Occipital lobe (tissue), 2 donors: ENCODE measurements around the gene TPPP2. TPM values are rescaled to one million over a fixed set of nuclear protein-coding genes. Genes with fewer than 3 reads are reported as not detected.
A peak's percentile ranks its signal among the peaks of the same experiment; 100 is the strongest.
"Not testable (repeated sequence)": the region's sequence is repeated elsewhere in the genome, so short reads cannot be mapped to it uniquely, and the experiment has no call there.

Experiments
- DNase-seq: peaks from one replicate; lab custom pipeline; 2025; lab: John Stamatoyannopoulos, UW
- total RNA-seq: library from RNA; depleted of rRNA; stranded (reverse); fragments of >200 nt; gene quantifications from one replicate; pipeline ENCODE4 v1.2.3, GENCODE V29; 2014

Gene TPPP2
- not detected for total RNA-seq

- no peak for DNase-seq
Measured at GRCh38 chr14:21029917-21030316, at the start of gene TPPP2. TPPP2 (plus strand) TSS chr14:21030217; CDS start chr14:21030582, 365 bp downstream.

GRCh38 chr14:20980906-20981305 is 49.1 kb upstream of the TPPP2 start:
- DNase-seq = no peak

GRCh38 chr14:20982646-20983369 is 47.2 kb upstream of the TPPP2 start:
- no peak for DNase-seq

GRCh38 chr14:20985650-20986049 is 44.4 kb upstream of the TPPP2 start:
- DNase-seq = not testable (repeated sequence)

- DNase-seq = peak; percentile 9
Measured at GRCh38 chr14:20986811-20987210, 43.2 kb upstream of the TPPP2 start.

GRCh38 chr14:20988717-20989470 is 41.1 kb upstream of the TPPP2 start:
- DNase-seq = no peak

- no peak for DNase-seq
Measured at GRCh38 chr14:20989471-20989786, 40.6 kb upstream of the TPPP2 start.

- peak; percentile 87 for DNase-seq
Measured at GRCh38 chr14:20989787-20990600, 40.0 kb upstream of the TPPP2 start, which contains the start of gene METTL17. METTL17 (plus strand) TSS chr14:20989980; CDS start chr14:20990003, 23 bp downstream.

- no peak for DNase-seq
Measured at GRCh38 chr14:20996521-20996920, 33.5 kb upstream of the TPPP2 start.

GRCh38 chr14:20997115-20997514 is 32.9 kb upstream of the TPPP2 start:
- DNase-seq = no peak

GRCh38 chr14:20997564-20997963 is 32.5 kb upstream of the TPPP2 start:
- DNase-seq = no peak

GRCh38 chr14:20998139-20998538 is 31.9 kb upstream of the TPPP2 start:
- no peak for DNase-seq

- DNase-seq = no peak
Measured at GRCh38 chr14:20998674-20999366, 31.2 kb upstream of the TPPP2 start, which contains the start of gene SLC39A2. SLC39A2 (plus strand) TSS chr14:20999293; CDS start chr14:20999447, 154 bp downstream.

- DNase-seq = no peak
Measured at GRCh38 chr14:20999591-20999990, 30.4 kb upstream of the TPPP2 start.

GRCh38 chr14:21001218-21001617 is 28.8 kb upstream of the TPPP2 start:
- no peak for DNase-seq

- no peak for DNase-seq
Measured at GRCh38 chr14:21003788-21004346, 26.1 kb upstream of the TPPP2 start.

GRCh38 chr14:21009721-21010120 is 20.3 kb upstream of the TPPP2 start:
- DNase-seq = not testable (repeated sequence)

GRCh38 chr14:21011136-21011535 is 18.9 kb upstream of the TPPP2 start:
- DNase-seq = no peak

- DNase-seq = peak; percentile 81
Measured at GRCh38 chr14:21014761-21015190, 15.2 kb upstream of the TPPP2 start.

- DNase-seq = no peak
Measured at GRCh38 chr14:21015312-21015711, 14.7 kb upstream of the TPPP2 start.
